Ishikawa (cell line): ENCODE results near the gene ZNF662.

Experiments used
- MAX ChIP-seq: IDR thresholded peaks from 2 replicates; pipeline ENCODE4 v1.6.1; 2012
- RAD21 ChIP-seq: IDR thresholded peaks from 2 replicates; pipeline ENCODE4 v1.6.1; 2012; ENCODE audit warnings: low read depth
- REST ChIP-seq: IDR thresholded peaks from 2 replicates; pipeline ENCODE4 v1.6.1; 2012; ENCODE audit warnings: low read depth, mild to moderate bottlenecking
- TAF1 ChIP-seq: IDR thresholded peaks from 2 replicates; pipeline ENCODE4 v1.6.1; 2012; ENCODE audit warnings: low read depth, mild to moderate bottlenecking
- USF1 ChIP-seq: IDR thresholded peaks from 2 replicates; pipeline ENCODE4 v1.6.1; 2012

- TF ChIP-seq TAF1 (no peak), RAD21 (no peak), MAX (no peak), USF1 (no peak), REST (no peak)
These were observed 28.2 kb downstream of the ZNF662 start for GRCh38 chr3:42934111-42934510.
